B cell (primary cell): ENCODE measurements around the gene TESPA1. TPM values are rescaled to one million over a fixed set of nuclear protein-coding genes. Genes with fewer than 3 reads are reported as not detected.

ENCODE experiments used
- ATAC-seq: fragments of 200-7000 bp; cut with Tn5 transposase; one replicate; pipeline ENCODE4 v1.10.0; 2021; ENCODE audit warnings: low read depth, mild to moderate bottlenecking, moderate number of reproducible peaks, moderate library complexity
- CTCF ChIA-PET: fragments of 350-600 bp; sonication (Branson Sonifier 250); formaldehyde crosslinking; loops from one replicate; lab custom pipeline; 2021; ENCODE audit warnings: antibody characterized with exemption, inconsistent platforms; lab: Charles Lee
- POLR2A ChIA-PET: fragments of 350-600 bp; sonication (Branson Sonifier 250); formaldehyde crosslinking; loops from one replicate; lab custom pipeline; 2021; ENCODE audit warnings: antibody characterized with exemption; lab: Charles Lee
- DNase-seq: peaks from one replicate; pipeline ENCODE4 v3.0.0; 2013
- H2AFZ ChIP-seq: 2 replicates; pipeline ENCODE4 v1.6.1; 2012; ENCODE audit warnings: mild to moderate bottlenecking, low read depth, low read length; ENCODE audit not compliant: insufficient read depth, poor library complexity, severe bottlenecking
- H3K27ac ChIP-seq, 2 donors: 1 replicate in 1 of 2; 2 replicates in 1 of 2; pipeline ENCODE4 v1.5.1; 2012 to 2013; ENCODE audit warnings: low read length in 2 of 2, mild to moderate bottlenecking in 2 of 2, moderate library complexity in 1 of 2
- H3K27me3 ChIP-seq, 4 experiments: fragments of 200-600 bp in 1 of 4; sonication (generic) in 1 of 4; replicated peaks in 1 of 4; 1 replicate in 2 of 4; 2 replicates in 2 of 4; pipeline versions ENCODE4 v1.6.1 to v1.7.0; 2013 to 2016; ENCODE audit warnings: low read length in 3 of 4, mild to moderate bottlenecking in 2 of 4, mixed read lengths in 1 of 4, moderate library complexity in 1 of 4; ENCODE audit not compliant: insufficient read depth in 4 of 4, control insufficient read depth in 3 of 4; ENCODE audit errors: control extremely low read depth in 1 of 4
- H3K36me3 ChIP-seq, 2 experiments: replicated peaks in 1 of 2; 1 replicate in 1 of 2; 2 replicates in 1 of 2; pipeline versions ENCODE4 v1.6.1 to v1.7.1; 2013; ENCODE audit warnings: low read length in 1 of 2; ENCODE audit not compliant: insufficient read depth in 2 of 2, control insufficient read depth in 1 of 2; ENCODE audit errors: control extremely low read depth in 1 of 2, extremely low read depth in 1 of 2
- H3K4me1 ChIP-seq, 2 donors: fragments of 200-600 bp in 1 of 2; sonication (generic) in 1 of 2; 1 replicate in 1 of 2; 2 replicates in 1 of 2; pipeline versions ENCODE4 v1.5.1 to v1.6.1; 2013 to 2017; ENCODE audit warnings: low read length in 2 of 2; ENCODE audit not compliant: control insufficient read depth in 2 of 2, insufficient read depth in 2 of 2
- H3K4me2 ChIP-seq: replicated peaks from 2 replicates; pipeline ENCODE3; 2012; ENCODE audit warnings: mild to moderate bottlenecking, low read depth, low read length; ENCODE audit not compliant: poor library complexity, severe bottlenecking
- H3K4me3 ChIP-seq, 5 experiments: fragments of 200-600 bp in 1 of 5; sonication (generic) in 1 of 5; 1 replicate in 3 of 5; 2 replicates in 2 of 5; pipeline versions ENCODE4 v1.5.1 to v1.7.0; 2011 to 2016; ENCODE audit warnings: low read length in 4 of 5, mild to moderate bottlenecking in 4 of 5, low read depth in 2 of 5, control low read depth in 1 of 5, moderate library complexity in 1 of 5; ENCODE audit not compliant: insufficient read depth in 1 of 5; ENCODE audit errors: control extremely low read depth in 1 of 5, extremely low read depth in 1 of 5
- H3K79me2 ChIP-seq: fragments of 200-600 bp; sonication (generic); one replicate; pipeline ENCODE4 v1.6.0; 2016; ENCODE audit warnings: low read length; ENCODE audit not compliant: control insufficient read depth, insufficient read depth
- H3K9ac ChIP-seq: fragments of 200-600 bp; sonication (generic); 2 replicates; pipeline ENCODE4 v1.6.1; 2017; ENCODE audit warnings: mild to moderate bottlenecking, low read length, moderate library complexity
- H3K9me3 ChIP-seq, 3 donors: one replicate each; pipeline versions ENCODE4 v1.6.1 to v1.7.1; 2013; ENCODE audit warnings: low read length in 2 of 3; ENCODE audit not compliant: control insufficient read depth in 2 of 3, insufficient read depth in 1 of 3; ENCODE audit errors: control extremely low read depth in 1 of 3
- H4K20me1 ChIP-seq: 2 replicates; pipeline ENCODE4 v1.6.0; 2012; ENCODE audit warnings: mild to moderate bottlenecking, low read length; ENCODE audit not compliant: insufficient read depth, control insufficient read depth, poor library complexity, severe bottlenecking
- H3K27ac Mint-ChIP-seq: one replicate; pipeline ENCODE4 v1.8.0; 2021; ENCODE audit warnings: mixed read lengths
- H3K27me3 Mint-ChIP-seq: one replicate; pipeline ENCODE4 v1.8.0; 2021; ENCODE audit warnings: mixed read lengths
- H3K4me1 Mint-ChIP-seq: one replicate; pipeline ENCODE4 v1.8.0; 2021; ENCODE audit warnings: mixed read lengths
- H3K4me3 Mint-ChIP-seq: one replicate; pipeline ENCODE4 v1.8.0; 2021; ENCODE audit warnings: mixed read lengths
- H3K9me3 Mint-ChIP-seq: one replicate; pipeline ENCODE4 v1.8.0; 2022; ENCODE audit warnings: mixed read lengths; ENCODE audit not compliant: insufficient read depth
- CTCF ChIP-seq: fragments of 200-600 bp; IDR thresholded peaks from one replicate; pipeline ENCODE4 v1.8.0; 2022; ENCODE audit warnings: antibody characterized with exemption, mild to moderate bottlenecking
- EZH2 ChIP-seq: IDR thresholded peaks from 2 replicates; pipeline ENCODE4 v1.6.1; 2012; ENCODE audit warnings: borderline replicate concordance, low read depth, mild to moderate bottlenecking, moderate library complexity, low read length; ENCODE audit not compliant: insufficient read depth, poor library complexity, severe bottlenecking
- WGBS: methylation state at CpG from one replicate; pipeline ENCODE4 v1.1.5; 2013; ENCODE audit warnings: missing lambda C conversion rate; ENCODE audit not compliant: insufficient coverage; 5-methylcytosine and 5-hydroxymethylcytosine counted together
- intact Hi-C: fragments of 100-400 bp; cut with micrococcal nuclease; formaldehyde crosslinking; loops from one replicate; pipeline ENCODE4 v1.10.0; 2022
- polyA plus RNA-seq: library from polyadenylated mRNA; depleted of rRNA; stranded (reverse); fragments of >200 nt; gene quantifications from 2 replicates; pipeline ENCODE4 v1.2.3, GENCODE V29; 2012
- total RNA-seq, 2 donors: library from RNA; stranded (reverse); fragments of 120-200 nt in 1 of 2; gene quantifications; 1 replicate in 1 of 2; 2 replicates in 1 of 2; pipeline versions ENCODE4 v1.2.3 to v1.2.4, GENCODE V29; 2013 to 2022

The TESPA1 gene
- total and polyA plus RNA-seq, 2 donors (not counting 1 experiment from before 2014, with no cell fraction given) = 9.5 to 19.0 TPM

GRCh38 chr12:54941659-54942058 lies 42.9 kb downstream of the TESPA1 start:
- no peaks in the 10 kb centered on the region for H3K79me2 ChIP-seq
- Mint-ChIP-seq H3K9me3 (no peaks in the 10 kb centered on the region), H3K4me3 (no peak overlapping the region), H3K27ac (no peak overlapping the region), H3K27me3 (no peaks in the 10 kb centered on the region), H3K4me1 (no peaks in the 10 kb centered on the region)
- CTCF ChIA-PET = no interaction called here
- H3K9ac ChIP-seq = no peak overlapping the region
- DNase-seq (no peak), ATAC-seq (no peak)
- no peaks in the 10 kb centered on the region for H3K27me3 ChIP-seq
- H2AFZ ChIP-seq = no peak overlapping the region
- H3K4me2 ChIP-seq = no peak overlapping the region
- intact Hi-C loops = no loop called here
- TF ChIP-seq EZH2 (no peak), CTCF (no peak)
- H3K27ac ChIP-seq = no peak overlapping the region
- WGBS = no CpG with 5 or more reads among the region's 3 CpGs
- POLR2A ChIA-PET = no interaction called here
- H4K20me1 ChIP-seq = no peaks in the 10 kb centered on the region
- H3K9me3 ChIP-seq = no peaks in the 10 kb centered on the region
- H3K4me1 ChIP-seq = no peaks in the 10 kb centered on the region
- no peaks in the 10 kb centered on the region for H3K36me3 ChIP-seq
- H3K4me3 ChIP-seq = no peak overlapping the region

- ChIA-PET CTCF (no interaction called here), POLR2A (no interaction called here)
Observed at GRCh38 chr12:54940727-54941315, 43.7 kb downstream of the TESPA1 start.

More at GRCh38 chr12:54940727-54941315, 43.7 kb downstream of the TESPA1 start:
- DNase-seq = no peak
- H3K4me1 ChIP-seq = no peaks in the 10 kb centered on the region
- H3K4me1 Mint-ChIP-seq = peaks cover 2% of the 10 kb centered on the region
- TF ChIP-seq EZH2 (no peak), CTCF (no peak)
- H3K9me3 ChIP-seq = no peaks in the 10 kb centered on the region
- no peaks in the 10 kb centered on the region for H3K79me2 ChIP-seq
- intact Hi-C loops = no loop called here
- ATAC-seq = no peak
- H3K27me3 Mint-ChIP-seq = no peaks in the 10 kb centered on the region
- H3K4me2 ChIP-seq = no peak overlapping the region
- no peaks in the 10 kb centered on the region for H3K27me3 ChIP-seq
- H3K9me3 Mint-ChIP-seq = no peaks in the 10 kb centered on the region
- no peak overlapping the region for H3K4me3 ChIP-seq
- WGBS = 95% methylated on average over 2 of the region's 6 CpGs
- H3K9ac ChIP-seq = no peak overlapping the region
- H4K20me1 ChIP-seq = no peaks in the 10 kb centered on the region
- no peak overlapping the region for H3K27ac ChIP-seq
- no peaks in the 10 kb centered on the region for H3K36me3 ChIP-seq
- H3K4me3 Mint-ChIP-seq = no peak overlapping the region
- no peak overlapping the region for H3K27ac Mint-ChIP-seq
- H2AFZ ChIP-seq = no peak overlapping the region
